T-helper 1 cell treated with Interleukin-12 subunit alpha and Interleukin-12 subunit beta and Interleukin-4 antibody, amounts not matched to agents 30 μg/mL and 1 μg/mL, for 36 hours (primary cell): Measurements from ENCODE around the gene NAA20.

Experiments
- H3K27ac Mint-ChIP-seq: one replicate; pipeline ENCODE4 v1.8.0; 2021; ENCODE audit warnings: mild to moderate bottlenecking, mixed read lengths
- H3K27me3 Mint-ChIP-seq: one replicate; pipeline ENCODE4 v1.8.0; 2021; ENCODE audit warnings: low read depth, mixed read lengths
- H3K36me3 Mint-ChIP-seq: one replicate; pipeline ENCODE4 v1.8.0; 2021; ENCODE audit warnings: low read depth, mixed read lengths
- H3K4me1 Mint-ChIP-seq: one replicate; pipeline ENCODE4 v1.8.0; 2021; ENCODE audit warnings: low read depth, mixed read lengths
- H3K4me3 Mint-ChIP-seq: one replicate; pipeline ENCODE4 v1.8.0; 2021; ENCODE audit warnings: mild to moderate bottlenecking, moderate library complexity, mixed read lengths
- H3K9me3 Mint-ChIP-seq: one replicate; pipeline ENCODE4 v1.8.0; 2021; ENCODE audit warnings: mixed read lengths

NAA20 gene

GRCh38 chr20:20063941-20064702, 47.0 kb downstream of the NAA20 start:
- Mint-ChIP-seq H3K4me1 (no peaks in the 10 kb centered on the region), H3K4me3 (no peak overlapping the region), H3K36me3 (no peaks in the 10 kb centered on the region), H3K9me3 (no peaks in the 10 kb centered on the region), H3K27ac (no peak overlapping the region), H3K27me3 (peaks cover 20% of the 10 kb centered on the region)

DNA sequence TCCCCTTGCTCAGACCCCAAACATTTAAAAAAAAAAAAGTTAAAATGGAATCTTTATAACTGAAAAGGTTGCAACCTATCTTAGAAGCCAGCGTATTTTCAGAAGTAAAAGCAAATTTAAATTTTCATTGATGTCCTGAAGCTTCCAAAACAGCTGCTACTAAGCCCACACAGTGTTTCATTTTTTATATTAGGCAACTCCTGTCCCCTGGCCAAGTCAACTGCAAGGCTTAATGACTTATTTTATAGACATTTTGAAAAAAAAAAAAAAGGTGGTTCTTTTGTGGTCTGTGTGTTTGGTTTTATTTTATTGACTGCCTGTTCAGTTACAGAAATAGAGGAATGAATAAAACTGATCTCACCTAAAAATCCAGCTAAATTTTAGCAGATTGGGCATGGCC, 48.2 kb downstream of the NAA20 start:
- Mint-ChIP-seq H3K27ac (no peak overlapping the region), H3K4me3 (no peak overlapping the region), H3K27me3 (peaks cover 15% of the 10 kb centered on the region), H3K36me3 (no peaks in the 10 kb centered on the region), H3K4me1 (no peaks in the 10 kb centered on the region), H3K9me3 (no peaks in the 10 kb centered on the region)

- Mint-ChIP-seq H3K4me3 (no peak overlapping the region), H3K36me3 (no peaks in the 10 kb centered on the region), H3K27me3 (no peaks in the 10 kb centered on the region), H3K9me3 (no peaks in the 10 kb centered on the region), H3K4me1 (no peaks in the 10 kb centered on the region), H3K27ac (no peak overlapping the region)
Observed at GRCh38 chr20:20070871-20071726, 53.9 kb downstream of the NAA20 start.

DNA sequence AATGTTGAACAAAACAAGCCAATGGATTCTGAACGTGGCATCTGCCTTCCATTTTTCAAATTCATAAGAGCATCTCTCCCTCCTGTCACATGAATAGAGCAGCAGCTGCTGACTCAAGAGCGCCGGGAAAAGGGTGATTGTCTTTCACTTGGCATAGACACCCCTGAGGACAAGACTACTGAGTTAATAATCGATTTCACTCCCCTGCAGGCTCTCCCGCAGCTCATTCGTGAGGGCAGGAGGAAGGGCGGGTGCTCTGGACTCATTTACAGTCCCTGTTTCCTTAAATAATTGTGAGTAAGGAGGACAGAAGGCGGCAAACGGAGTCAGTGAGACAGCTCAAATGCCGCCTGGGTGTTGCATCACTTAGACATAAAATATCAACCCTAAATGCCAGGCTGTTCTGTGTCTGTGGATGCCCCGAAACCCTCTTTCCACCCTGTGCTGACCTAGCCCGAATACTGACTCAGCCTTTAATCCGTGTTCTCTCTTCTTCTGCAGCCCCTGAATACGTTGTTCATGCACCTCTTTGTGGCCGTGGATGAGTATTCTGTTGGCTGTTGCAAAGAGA, 56.7 kb downstream of the NAA20 start:
- H3K4me1 Mint-ChIP-seq, result no peaks in the 10 kb centered on the region
- H3K27me3 Mint-ChIP-seq, result peaks cover 13% of the 10 kb centered on the region
- no peaks in the 10 kb centered on the region for H3K9me3 Mint-ChIP-seq
- no peak overlapping the region for H3K4me3 Mint-ChIP-seq
- H3K27ac Mint-ChIP-seq, result no peak overlapping the region
- H3K36me3 Mint-ChIP-seq, result no peaks in the 10 kb centered on the region

DNA sequence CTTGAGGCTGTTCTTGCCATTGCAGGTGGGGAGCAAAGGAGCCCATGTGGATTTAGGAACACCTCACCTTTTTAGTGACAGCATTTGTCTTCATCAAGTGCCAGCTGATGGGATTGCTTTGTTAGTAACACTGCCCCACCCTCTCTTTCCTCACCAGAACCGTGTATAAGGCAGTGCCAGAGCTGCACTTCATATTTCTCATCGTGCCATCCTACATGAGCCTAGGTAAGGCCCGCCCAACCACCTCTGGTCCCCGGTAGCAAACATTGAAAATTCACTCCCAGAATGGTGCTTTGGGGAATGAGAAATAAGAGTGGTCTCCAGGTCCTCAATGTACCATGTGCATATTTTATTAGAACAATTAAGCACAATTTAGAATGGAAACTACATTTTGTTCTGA, 57.9 kb downstream of the NAA20 start:
- Mint-ChIP-seq H3K9me3 (no peaks in the 10 kb centered on the region), H3K36me3 (no peaks in the 10 kb centered on the region), H3K27ac (no peak overlapping the region), H3K4me3 (no peak overlapping the region), H3K27me3 (peaks cover 18% of the 10 kb centered on the region), H3K4me1 (no peaks in the 10 kb centered on the region)

- H3K27ac Mint-ChIP-seq, result no peak overlapping the region
- H3K27me3 Mint-ChIP-seq, result peaks cover 18% of the 10 kb centered on the region
- H3K4me3 Mint-ChIP-seq, result no peak overlapping the region
- no peaks in the 10 kb centered on the region for H3K36me3 Mint-ChIP-seq
- H3K4me1 Mint-ChIP-seq, result no peaks in the 10 kb centered on the region
- H3K9me3 Mint-ChIP-seq, result no peaks in the 10 kb centered on the region
Observed at GRCh38 chr20:20076297-20077065, 59.3 kb downstream of the NAA20 start.

DNA sequence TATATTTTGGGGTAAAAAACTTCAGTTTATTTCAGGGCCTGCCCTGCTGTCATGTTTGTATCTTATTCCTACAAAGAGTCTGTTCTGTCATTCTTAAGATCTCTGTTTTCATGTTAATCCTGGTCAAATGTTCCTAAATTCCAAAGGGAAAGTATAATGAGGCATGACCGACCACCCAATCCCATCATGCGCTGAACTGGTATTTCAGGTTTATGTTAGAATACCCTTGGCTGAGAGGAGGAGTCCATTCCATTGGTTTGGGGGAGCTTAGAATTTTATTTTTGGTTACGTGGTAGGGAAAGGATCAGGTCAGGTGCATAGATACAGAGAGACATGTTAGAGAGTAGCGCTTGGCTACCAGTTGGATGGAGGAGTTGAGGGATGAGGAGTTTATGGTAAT, 60.9 kb downstream of the NAA20 start:
- Mint-ChIP-seq H3K36me3 (no peaks in the 10 kb centered on the region), H3K27me3 (peaks cover 18% of the 10 kb centered on the region), H3K4me3 (no peak overlapping the region), H3K9me3 (no peaks in the 10 kb centered on the region), H3K27ac (no peak overlapping the region), H3K4me1 (no peaks in the 10 kb centered on the region)

DNA sequence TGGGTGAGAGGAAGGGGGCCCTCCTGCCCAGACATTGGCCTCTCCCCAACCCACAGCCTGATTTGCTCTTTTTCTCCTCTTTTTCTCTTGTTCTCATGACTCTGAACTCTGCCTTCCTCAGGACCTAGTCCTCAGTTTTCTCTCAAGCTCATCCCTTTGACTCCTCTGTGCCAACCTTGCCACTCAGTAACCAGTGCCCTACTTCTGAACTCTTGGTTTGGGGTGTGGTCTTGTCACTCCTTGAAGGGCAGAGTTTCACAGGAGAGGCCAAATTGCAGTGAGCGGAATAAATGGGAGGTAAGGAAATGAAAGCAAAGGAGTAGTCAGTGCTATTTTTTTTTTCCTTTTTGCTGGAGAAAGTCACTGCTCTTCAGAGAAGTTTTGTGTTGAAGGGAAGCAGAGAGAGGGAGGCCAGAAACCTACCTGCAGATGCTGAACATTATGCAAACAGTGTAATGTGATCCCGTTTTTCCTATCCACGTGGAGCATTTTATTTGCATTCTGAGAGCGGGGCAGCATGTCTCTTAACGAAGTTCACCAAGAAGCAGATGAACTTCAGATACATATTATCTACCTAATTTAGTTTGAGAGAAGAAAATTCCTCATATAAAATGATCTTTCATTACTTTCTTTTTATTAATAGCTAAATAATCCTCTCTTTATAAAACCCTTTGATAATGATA, 62.1 kb downstream of the NAA20 start:
- H3K27ac Mint-ChIP-seq, result no peak overlapping the region
- no peaks in the 10 kb centered on the region for H3K9me3 Mint-ChIP-seq
- peaks cover 1% of the 10 kb centered on the region for H3K4me1 Mint-ChIP-seq
- H3K27me3 Mint-ChIP-seq, result peaks cover 18% of the 10 kb centered on the region
- H3K36me3 Mint-ChIP-seq, result no peaks in the 10 kb centered on the region
- no peak overlapping the region for H3K4me3 Mint-ChIP-seq
